ENCODE results near the gene KIAA0513.
A peak's percentile ranks its signal among the peaks of the same experiment; 100 is the strongest.

The KIAA0513 gene

GRCh38 chr16:85112364-85112763 lies 84.8 kb downstream of the KIAA0513 start, which contains the start of gene CIBAR2:
TSS of gene CIBAR2 (minus strand) at chr16:85112472. CDS start at chr16:85112352, 120 bp downstream.
- no peak within 1 kb of the TSS for H3K4me3 ChIP-seq (replicated peaks; ENCODE audit: low read depth, low read length)
- H3K36me3 ChIP-seq (ENCODE audit: control insufficient read depth, insufficient read depth, low read length), result no peaks in the 10 kb centered on the region
- no peak for TF ChIP-seq CTCF (IDR thresholded peaks at IDR 0.05; ENCODE audit: insufficient read depth, low read length, poor library complexity, severe bottlenecking)
- H3K27me3 ChIP-seq (replicated peaks; ENCODE audit: control insufficient read depth, insufficient read depth, low read length), result no peaks in the 10 kb centered on the region
- DNase-seq (ENCODE audit: extremely low read depth, insufficient read length), result no peak

DNA sequence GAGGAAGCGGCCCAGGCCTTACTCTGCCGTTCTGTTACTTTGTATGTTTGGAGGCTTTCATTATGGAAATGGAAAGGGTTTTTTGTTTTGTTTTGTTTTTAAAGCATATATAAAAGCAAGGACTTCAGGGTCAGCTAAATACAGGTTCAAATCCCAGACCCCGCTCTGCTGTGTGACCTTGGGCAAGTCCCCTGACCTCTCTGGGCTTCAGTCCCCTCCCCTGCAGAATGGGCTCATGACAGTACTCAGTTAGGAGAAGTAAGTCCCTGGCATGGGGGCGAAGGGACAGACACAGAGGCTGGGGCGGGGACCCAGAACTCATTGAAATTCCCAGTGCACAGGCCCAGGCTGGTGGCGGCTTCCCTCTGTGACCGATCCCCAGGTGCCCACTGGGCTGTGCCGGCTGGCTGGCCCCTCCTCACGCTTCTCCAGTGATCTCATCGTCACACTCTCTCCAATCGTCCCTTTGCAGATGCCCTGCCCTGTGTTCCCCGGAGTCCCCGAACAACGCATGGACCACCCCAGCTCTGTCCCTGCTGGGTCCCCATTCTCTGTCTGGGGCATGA lies 85.7 kb downstream of the KIAA0513 start:
- Histone ChIP-seq H3K27me3 (replicated peaks; ENCODE audit: control insufficient read depth, insufficient read depth, low read length) (no peaks in the 10 kb centered on the region), H3K4me3 (replicated peaks; ENCODE audit: low read depth, low read length) (no peak overlapping the region), H3K36me3 (ENCODE audit: control insufficient read depth, insufficient read depth, low read length) (no peaks in the 10 kb centered on the region)
- DNase-seq (ENCODE audit: extremely low read depth, insufficient read length), result no peak
- no peak for TF ChIP-seq CTCF (IDR thresholded peaks at IDR 0.05; ENCODE audit: insufficient read depth, low read length, poor library complexity, severe bottlenecking)

DNA sequence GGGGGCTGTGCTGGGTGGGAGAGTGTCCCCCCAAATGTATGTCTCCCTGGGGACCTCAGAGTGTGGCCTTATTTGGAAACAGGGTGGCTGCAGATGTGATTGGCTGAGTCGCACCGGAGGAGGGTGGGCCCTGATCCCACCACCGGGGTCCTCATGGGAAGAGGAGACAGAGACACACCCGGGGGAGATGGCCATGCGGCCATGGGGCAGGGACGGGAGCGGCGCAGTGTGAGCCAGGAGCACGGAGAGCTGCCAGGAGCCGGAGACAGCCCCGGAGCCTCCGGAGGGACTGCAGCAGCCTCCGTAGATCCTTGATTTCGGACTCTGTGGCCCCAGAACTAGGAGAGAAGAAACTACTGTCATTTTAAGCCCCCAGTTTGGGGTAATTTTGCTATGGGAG lies 86.3 kb downstream of the KIAA0513 start:
- Histone ChIP-seq H3K4me3 (replicated peaks; ENCODE audit: low read depth, low read length) (no peak overlapping the region), H3K36me3 (ENCODE audit: control insufficient read depth, insufficient read depth, low read length) (no peaks in the 10 kb centered on the region), H3K27me3 (replicated peaks; ENCODE audit: control insufficient read depth, insufficient read depth, low read length) (no peaks in the 10 kb centered on the region)
- TF ChIP-seq CTCF (IDR thresholded peaks at IDR 0.05; ENCODE audit: insufficient read depth, low read length, poor library complexity, severe bottlenecking), result no peak
- DNase-seq (ENCODE audit: extremely low read depth, insufficient read length), result no peak

DNA sequence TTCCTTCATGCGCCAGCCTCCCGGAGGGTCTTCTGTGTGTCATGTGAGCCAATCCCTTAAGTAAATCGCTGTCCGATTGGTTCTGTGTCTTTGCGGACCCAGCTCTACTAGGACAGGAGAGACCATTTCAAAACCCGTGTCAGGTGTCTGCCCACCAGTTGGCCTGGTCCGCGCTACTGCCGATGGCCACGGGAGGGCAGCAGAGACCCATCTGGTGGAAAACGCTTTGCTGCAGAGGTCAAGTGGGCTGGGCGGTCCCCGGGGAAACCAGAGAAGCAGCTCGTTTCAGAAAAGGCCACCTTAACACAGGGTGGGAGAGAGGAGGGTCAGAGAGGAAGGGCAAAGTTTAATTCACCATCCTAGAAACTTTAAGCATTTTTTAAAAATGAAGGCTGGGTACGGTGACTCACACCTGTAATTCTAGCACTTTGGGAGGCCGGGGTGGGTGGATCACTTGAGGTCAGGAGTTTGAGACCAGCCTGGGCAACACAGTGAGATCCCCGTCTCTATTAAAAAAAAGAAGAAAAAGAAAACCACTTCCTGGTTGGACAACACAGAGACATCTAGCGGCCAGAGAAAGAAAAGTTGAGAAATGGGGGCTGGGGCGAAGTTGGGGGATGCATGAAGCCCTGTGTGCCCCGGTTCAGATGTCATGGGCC lies 87.4 kb downstream of the KIAA0513 start:
- peak; percentile 98 for TF ChIP-seq CTCF (IDR thresholded peaks at IDR 0.05; ENCODE audit: insufficient read depth, low read length, poor library complexity, severe bottlenecking)
- peak; percentile 85 for DNase-seq (ENCODE audit: extremely low read depth, insufficient read length)
- Histone ChIP-seq H3K4me3 (replicated peaks; ENCODE audit: low read depth, low read length) (no peak overlapping the region), H3K36me3 (ENCODE audit: control insufficient read depth, insufficient read depth, low read length) (no peaks in the 10 kb centered on the region), H3K27me3 (replicated peaks; ENCODE audit: control insufficient read depth, insufficient read depth, low read length) (no peaks in the 10 kb centered on the region)

GRCh38 chr16:85117418-85117817 lies 89.8 kb downstream of the KIAA0513 start:
- TF ChIP-seq CTCF (IDR thresholded peaks at IDR 0.05; ENCODE audit: insufficient read depth, low read length, poor library complexity, severe bottlenecking), result no peak
- Histone ChIP-seq H3K36me3 (ENCODE audit: control insufficient read depth, insufficient read depth, low read length) (no peaks in the 10 kb centered on the region), H3K4me3 (replicated peaks; ENCODE audit: low read depth, low read length) (no peak overlapping the region), H3K27me3 (replicated peaks; ENCODE audit: control insufficient read depth, insufficient read depth, low read length) (no peaks in the 10 kb centered on the region)
- no peak for DNase-seq (ENCODE audit: extremely low read depth, insufficient read length)
